K562 (cell line): ENCODE data around the gene ANKRD31. TPM values are rescaled to one million over a fixed set of nuclear protein-coding genes. Genes with fewer than 3 reads are reported as not detected.

ENCODE experiments used
- ARID3B ChIP-seq: fragments of 250-450 bp; sonication (Bioruptor Pico); IDR thresholded peaks from 2 replicates; pipeline ENCODE4 v1.4.0; 2020; ENCODE audit warnings: borderline replicate concordance
- BACH1 ChIP-seq: fragments of 200-800 bp; sonication (Bioruptor generic); IDR thresholded peaks from 2 replicates; pipeline ENCODE4 v1.6.1; 2016; ENCODE audit warnings: missing genetic modification characterization, missing compliant biosample characterization
- CHD4 ChIP-seq: fragments of 200-600 bp; sonication (generic); IDR thresholded peaks from 3 replicates; pipeline ENCODE4 v1.6.1; 2012; ENCODE audit warnings: low read depth, mild to moderate bottlenecking, mixed read lengths, low read length, inconsistent platforms; ENCODE audit not compliant: insufficient read depth, insufficient replicate concordance, poor library complexity, severe bottlenecking
- CXXC5 ChIP-seq: fragments of 250-450 bp; sonication (Bioruptor Pico); IDR thresholded peaks from 2 replicates; pipeline ENCODE4 v1.8.0; 2022; ENCODE audit warnings: inconsistent platforms, mild to moderate bottlenecking, moderate library complexity
- E2F1 ChIP-seq: sonication (generic); formaldehyde crosslinking; IDR thresholded peaks from 2 replicates; pipeline ENCODE4 v1.8.1; 2023; ENCODE audit warnings: mild to moderate bottlenecking, missing genetic modification reagents, moderate library complexity
- FOXO4 ChIP-seq: fragments of 450-650 bp; formaldehyde crosslinking; IDR thresholded peaks from 2 replicates; pipeline ENCODE4 v1.4.0; 2020; ENCODE audit warnings: mild to moderate bottlenecking, moderate library complexity
- HNRNPUL1 ChIP-seq: fragments of 200-400 bp; formaldehyde crosslinking; IDR thresholded peaks from 2 replicates; pipeline ENCODE4 v1.6.1; 2017; ENCODE audit warnings: low read length
- ILF3 ChIP-seq: fragments of 450-650 bp; IDR thresholded peaks from 2 replicates; pipeline ENCODE4 v1.6.1; 2018; ENCODE audit warnings: antibody characterized with exemption, mild to moderate bottlenecking, moderate library complexity, borderline replicate concordance
- JUN ChIP-seq, 2 experiments: sonication (generic) in 1 of 2; formaldehyde crosslinking in 1 of 2; IDR thresholded peaks; 2 replicates each; pipeline versions ENCODE4 v1.6.1 to v1.8.0; 2012 to 2022; ENCODE audit warnings: borderline replicate concordance in 2 of 2, mild to moderate bottlenecking in 2 of 2, improper control_type of control experiment in 1 of 2, low read depth in 1 of 2, low read length in 1 of 2, missing genetic modification reagents in 1 of 2
- MITF ChIP-seq: IDR thresholded peaks from 2 replicates; pipeline ENCODE4 v1.6.1; 2014; ENCODE audit warnings: antibody characterized with exemption
- MYC ChIP-seq, 2 experiments: fragments of 250-450 bp in 1 of 2; sonication (Bioruptor Pico) in 1 of 2; IDR thresholded peaks; 2 replicates each; pipeline versions ENCODE4 v1.5.1 to v1.6.1; 2012 to 2021; ENCODE audit warnings: low read depth in 2 of 2, borderline replicate concordance in 1 of 2, improper control_type of control experiment in 1 of 2, low read length in 1 of 2, mild to moderate bottlenecking in 1 of 2, moderate library complexity in 1 of 2
- NFIC ChIP-seq: fragments of 450-650 bp; IDR thresholded peaks from 2 replicates; pipeline ENCODE4 v1.6.1; 2017; ENCODE audit warnings: mild to moderate bottlenecking, inconsistent platforms
- NR2C2 ChIP-seq, 2 experiments: fragments of 200-800 bp in 1 of 2; sonication (Bioruptor generic) in 1 of 2; sonication (generic) in 1 of 2; formaldehyde crosslinking in 1 of 2; IDR thresholded peaks; 2 replicates each; pipeline versions ENCODE4 v1.6.1 to v1.8.0; 2016 to 2022; ENCODE audit warnings: mild to moderate bottlenecking in 1 of 2, missing compliant biosample characterization in 1 of 2, missing genetic modification characterization in 1 of 2, missing genetic modification reagents in 1 of 2
- POLR2G ChIP-seq: fragments of 200-400 bp; formaldehyde crosslinking; IDR thresholded peaks from 2 replicates; pipeline ENCODE4 v1.6.1; 2017; ENCODE audit warnings: low read depth, mild to moderate bottlenecking, antibody characterized with exemption, low read length, moderate library complexity
- SIN3B ChIP-seq: fragments of 450-650 bp; IDR thresholded peaks from 2 replicates; pipeline ENCODE4 v1.6.1; 2017; ENCODE audit warnings: low read depth, mild to moderate bottlenecking, moderate library complexity
- STAG1 ChIP-seq: sonication (generic); formaldehyde crosslinking; IDR thresholded peaks from 2 replicates; pipeline ENCODE4 v1.5.0; 2020; ENCODE audit warnings: missing genetic modification reagents, borderline replicate concordance
- TBP ChIP-seq: optimal IDR thresholded peaks from 2 replicates; pipeline ENCODE3; 2011; ENCODE audit warnings: low read depth, low read length, improper control_type of control experiment
- ZNF347 ChIP-seq: fragments of 450-650 bp; formaldehyde crosslinking; IDR thresholded peaks from 2 replicates; pipeline ENCODE4 v1.4.0; 2020; ENCODE audit warnings: low read depth, mild to moderate bottlenecking, moderate library complexity
- polyA plus RNA-seq, 8 experiments: library from polyadenylated mRNA; depleted of rRNA in 4 of 8; stranded (reverse) in 5 of 8; unstranded in 3 of 8; fragments of >200 nt; fragmentation: Nextera tagmentation in 2 of 8; fragmentation: Illumina TruSeq in 1 of 8; extraction: Ambion mirVana in 2 of 8; extraction: Trizol in 1 of 8; gene quantifications; 2 replicates each; pipeline versions ENCODE4 v1.2.1 to v1.2.3, GENCODE V29; 2011 to 2014; ENCODE audit warnings: inconsistent platforms in 1 of 8, missing spikeins in 1 of 8
- total RNA-seq, 7 experiments: library from RNA; depleted of rRNA in 6 of 7; stranded (reverse); fragments of >200 nt in 6 of 7; fragmentation: Illumina TruSeq in 2 of 7; extraction: Trizol in 2 of 7; gene quantifications; 2 replicates each; pipeline versions ENCODE4 v1.2.1 to v1.2.3, GENCODE V29; 2011 to 2021; ENCODE audit warnings: low replicate concordance in 1 of 7

The ANKRD31 gene
- total and polyA plus RNA-seq, 9 of the 15 experiments (the other 6 are each of a cell fraction or from before 2014, with no cell fraction given), result under 0.01 to 0.11 (median 0.05) TPM; not detected in 1

- no peak for TF ChIP-seq BACH1 (tag)
- TF ChIP-seq HNRNPUL1, result no peak
- TF ChIP-seq CHD4, result no peak
- TF ChIP-seq CXXC5 (CRISPR knock-in tag), result peak; percentile 94
- 0 out of 2 replicates have a peak, but pooled peaks have one; percentile 37 for TF ChIP-seq MITF
- TF ChIP-seq NFIC, result peak; percentile 41
- no peak for TF ChIP-seq ZNF347
- peak; percentile 28 for TF ChIP-seq MYC (IDR thresholded peaks at IDR 0.05; ENCODE audit: low read depth, low read length)
- TF ChIP-seq MYC (CRISPR knock-in tag; IDR thresholded peaks at IDR 0.05; ENCODE audit: borderline replicate concordance, low read depth), result no peak
- TF ChIP-seq NR2C2 (CRISPR knock-in tag; IDR thresholded peaks at IDR 0.05), result no peak
- TF ChIP-seq NR2C2 (tag; IDR thresholded peaks at IDR 0.05), result peak; percentile 25; the same call in 1 of the 2 replicates
- peak; percentile 92 for TF ChIP-seq POLR2G
- no peak for TF ChIP-seq JUN (IDR thresholded peaks at IDR 0.05; ENCODE audit: borderline replicate concordance, low read depth, low read length)
- TF ChIP-seq JUN (CRISPR knock-in tag; IDR thresholded peaks at IDR 0.05; ENCODE audit: borderline replicate concordance), result no peak
- no peak for TF ChIP-seq ARID3B
- TF ChIP-seq SIN3B, result peak; percentile 65; the same call in 1 of the 2 replicates
- TF ChIP-seq FOXO4 (CRISPR knock-in tag), result no peak
- TF ChIP-seq E2F1 (CRISPR knock-in tag), result peak; percentile 74; the same call in 1 of the 2 replicates
- TF ChIP-seq ILF3, result no peak
- peak; percentile 72 for TF ChIP-seq TBP
- peak; percentile 60; the same call in 1 of the 2 replicates for TF ChIP-seq STAG1 (CRISPR knock-in tag)
Measured at GRCh38 chr5:75236322-75237316, at the start of gene ANKRD31 (continued).
